ENCODE results near the gene PAH.

The PAH gene

DNA sequence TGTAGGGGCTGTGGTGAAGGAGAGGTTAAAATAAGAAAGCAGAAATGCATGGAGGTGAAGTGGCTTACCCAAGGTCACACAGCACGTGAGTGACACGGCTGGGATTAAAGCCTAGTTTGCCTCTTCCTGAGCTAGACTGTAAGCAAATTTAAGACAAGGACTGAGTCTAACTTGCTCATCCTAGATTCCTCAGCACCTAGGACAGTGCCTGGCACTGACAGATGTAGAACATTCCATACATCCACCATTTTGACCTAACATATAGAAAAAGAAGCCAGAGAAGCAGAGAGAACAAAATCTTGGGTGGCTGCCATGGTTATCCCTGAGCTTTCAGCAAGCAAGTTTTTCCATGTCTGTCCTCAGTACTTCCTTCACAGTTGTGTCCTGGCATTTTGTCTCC lies 110.5 kb downstream of the PAH start (continued):
- TF ChIP-seq, protein P1, sequence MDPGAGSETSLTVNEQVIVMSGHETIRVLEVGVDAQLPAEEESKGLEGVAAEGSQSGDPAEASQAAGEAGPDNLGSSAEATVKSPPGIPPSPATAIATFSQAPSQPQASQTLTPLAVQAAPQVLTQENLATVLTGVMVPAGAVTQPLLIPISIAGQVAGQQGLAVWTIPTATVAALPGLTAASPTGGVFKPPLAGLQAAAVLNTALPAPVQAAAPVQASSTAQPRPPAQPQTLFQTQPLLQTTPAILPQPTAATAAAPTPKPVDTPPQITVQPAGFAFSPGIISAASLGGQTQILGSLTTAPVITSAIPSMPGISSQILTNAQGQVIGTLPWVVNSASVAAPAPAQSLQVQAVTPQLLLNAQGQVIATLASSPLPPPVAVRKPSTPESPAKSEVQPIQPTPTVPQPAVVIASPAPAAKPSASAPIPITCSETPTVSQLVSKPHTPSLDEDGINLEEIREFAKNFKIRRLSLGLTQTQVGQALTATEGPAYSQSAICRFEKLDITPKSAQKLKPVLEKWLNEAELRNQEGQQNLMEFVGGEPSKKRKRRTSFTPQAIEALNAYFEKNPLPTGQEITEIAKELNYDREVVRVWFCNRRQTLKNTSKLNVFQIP (CRISPR knock-in tag; IDR thresholded peaks at IDR 0.05; ENCODE audit: borderline replicate concordance, low read depth) = no peak
- TF ChIP-seq TCF4 (CRISPR knock-in tag; IDR thresholded peaks at IDR 0.05; ENCODE audit: borderline replicate concordance) (no peak), ISL1 (CRISPR knock-in tag; IDR thresholded peaks at IDR 0.05) (no peak), BACH2 (CRISPR knock-in tag; IDR thresholded peaks at IDR 0.05; ENCODE audit: borderline replicate concordance) (no peak)
- TF ChIP-seq, protein P2, sequence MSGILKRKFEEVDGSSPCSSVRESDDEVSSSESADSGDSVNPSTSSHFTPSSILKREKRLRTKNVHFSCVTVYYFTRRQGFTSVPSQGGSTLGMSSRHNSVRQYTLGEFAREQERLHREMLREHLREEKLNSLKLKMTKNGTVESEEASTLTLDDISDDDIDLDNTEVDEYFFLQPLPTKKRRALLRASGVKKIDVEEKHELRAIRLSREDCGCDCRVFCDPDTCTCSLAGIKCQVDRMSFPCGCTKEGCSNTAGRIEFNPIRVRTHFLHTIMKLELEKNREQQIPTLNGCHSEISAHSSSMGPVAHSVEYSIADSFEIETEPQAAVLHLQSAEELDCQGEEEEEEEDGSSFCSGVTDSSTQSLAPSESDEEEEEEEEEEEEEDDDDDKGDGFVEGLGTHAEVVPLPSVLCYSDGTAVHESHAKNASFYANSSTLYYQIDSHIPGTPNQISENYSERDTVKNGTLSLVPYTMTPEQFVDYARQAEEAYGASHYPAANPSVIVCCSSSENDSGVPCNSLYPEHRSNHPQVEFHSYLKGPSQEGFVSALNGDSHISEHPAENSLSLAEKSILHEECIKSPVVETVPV (CRISPR knock-in tag; IDR thresholded peaks at IDR 0.05) = no peak

DNA sequence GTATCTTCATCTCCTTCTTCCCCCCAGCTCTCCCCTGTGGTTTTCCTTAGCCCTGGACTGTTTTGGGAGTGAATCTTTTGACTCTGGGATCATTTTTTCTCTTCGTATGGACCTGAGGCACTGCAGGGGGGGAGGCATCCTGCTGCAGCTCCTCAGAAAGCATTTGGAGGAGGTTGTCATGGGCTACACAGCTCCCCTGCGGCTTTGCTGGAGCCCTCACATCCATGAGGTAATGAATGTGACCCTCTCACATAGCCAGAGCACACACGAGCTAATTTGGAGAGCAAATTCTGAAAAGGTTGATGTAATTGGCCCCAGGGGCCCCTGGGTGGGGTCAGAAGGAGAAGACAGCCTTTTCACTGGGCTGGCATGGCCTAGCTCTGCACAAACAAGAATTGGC lies 110.9 kb downstream of the PAH start:
- TF ChIP-seq OSR1 (CRISPR knock-in tag; IDR thresholded peaks at IDR 0.05) (no peak), GLIS3 (CRISPR knock-in tag; IDR thresholded peaks at IDR 0.05) (no peak), RARB (CRISPR knock-in tag; IDR thresholded peaks at IDR 0.05) (no peak), TOX (CRISPR knock-in tag; IDR thresholded peaks at IDR 0.05; ENCODE audit: borderline replicate concordance) (no peak), SNAI2 (CRISPR knock-in tag; IDR thresholded peaks at IDR 0.05) (no peak), ZC3H10 (CRISPR knock-in tag; IDR thresholded peaks at IDR 0.05) (no peak), ISL1 (CRISPR knock-in tag; IDR thresholded peaks at IDR 0.05) (no peak), ZNF70 (CRISPR knock-in tag; IDR thresholded peaks at IDR 0.05) (no peak), BACH2 (CRISPR knock-in tag; IDR thresholded peaks at IDR 0.05; ENCODE audit: borderline replicate concordance) (no peak)
- TF ChIP-seq, protein P1 (CRISPR knock-in tag; IDR thresholded peaks at IDR 0.05; ENCODE audit: borderline replicate concordance, low read depth) = no peak
- TF ChIP-seq, protein P2 (CRISPR knock-in tag; IDR thresholded peaks at IDR 0.05) = no peak
- no peak for ATAC-seq

DNA sequence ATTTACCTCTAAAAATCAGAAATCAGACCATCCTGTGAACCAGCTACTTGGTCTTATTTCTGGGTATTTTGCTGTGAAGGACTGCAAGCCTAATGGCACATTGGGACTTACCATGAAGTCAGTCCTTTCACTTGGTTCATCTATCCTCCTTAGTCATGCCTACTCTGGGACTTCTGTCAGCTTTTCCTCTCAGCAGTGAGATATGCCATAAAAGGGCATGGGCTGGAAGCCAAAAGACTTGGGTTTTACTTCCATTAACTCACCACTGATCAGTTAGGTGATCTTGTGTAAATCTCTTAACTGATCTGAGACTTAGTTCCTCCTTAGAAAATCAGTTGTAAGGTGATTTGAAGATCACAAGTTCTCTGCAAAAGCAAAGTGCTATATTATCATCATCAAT lies 116.5 kb downstream of the PAH start:
- ATAC-seq = no peak
- TF ChIP-seq ZNF565 (CRISPR knock-in tag; conservative IDR thresholded peaks at IDR 0.05; ENCODE audit: low read depth) = no peak
- TF ChIP-seq, protein P3, sequence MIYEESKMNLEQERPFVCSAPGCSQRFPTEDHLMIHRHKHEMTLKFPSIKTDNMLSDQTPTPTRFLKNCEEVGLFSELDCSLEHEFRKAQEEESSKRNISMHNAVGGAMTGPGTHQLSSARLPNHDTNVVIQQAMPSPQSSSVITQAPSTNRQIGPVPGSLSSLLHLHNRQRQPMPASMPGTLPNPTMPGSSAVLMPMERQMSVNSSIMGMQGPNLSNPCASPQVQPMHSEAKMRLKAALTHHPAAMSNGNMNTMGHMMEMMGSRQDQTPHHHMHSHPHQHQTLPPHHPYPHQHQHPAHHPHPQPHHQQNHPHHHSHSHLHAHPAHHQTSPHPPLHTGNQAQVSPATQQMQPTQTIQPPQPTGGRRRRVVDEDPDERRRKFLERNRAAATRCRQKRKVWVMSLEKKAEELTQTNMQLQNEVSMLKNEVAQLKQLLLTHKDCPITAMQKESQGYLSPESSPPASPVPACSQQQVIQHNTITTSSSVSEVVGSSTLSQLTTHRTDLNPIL (CRISPR knock-in tag; IDR thresholded peaks at IDR 0.05; ENCODE audit: low read depth) = no peak
- no peak for TF ChIP-seq ZFP3 (CRISPR knock-in tag; IDR thresholded peaks at IDR 0.05)
- no peak for TF ChIP-seq ZC3H10 (CRISPR knock-in tag; IDR thresholded peaks at IDR 0.05)
- no peak for TF ChIP-seq TCF4 (CRISPR knock-in tag; IDR thresholded peaks at IDR 0.05; ENCODE audit: borderline replicate concordance)
- TF ChIP-seq TOX (CRISPR knock-in tag; IDR thresholded peaks at IDR 0.05; ENCODE audit: borderline replicate concordance) = no peak
- no peak for TF ChIP-seq ARNTL (CRISPR knock-in tag; IDR thresholded peaks at IDR 0.05; ENCODE audit: borderline replicate concordance, low read depth)
- TF ChIP-seq OSR1 (CRISPR knock-in tag; IDR thresholded peaks at IDR 0.05) = no peak
- TF ChIP-seq, protein P1 (CRISPR knock-in tag; IDR thresholded peaks at IDR 0.05; ENCODE audit: borderline replicate concordance, low read depth) = no peak
- TF ChIP-seq, protein P2 (CRISPR knock-in tag; IDR thresholded peaks at IDR 0.05) = no peak
- TF ChIP-seq, protein P4, sequence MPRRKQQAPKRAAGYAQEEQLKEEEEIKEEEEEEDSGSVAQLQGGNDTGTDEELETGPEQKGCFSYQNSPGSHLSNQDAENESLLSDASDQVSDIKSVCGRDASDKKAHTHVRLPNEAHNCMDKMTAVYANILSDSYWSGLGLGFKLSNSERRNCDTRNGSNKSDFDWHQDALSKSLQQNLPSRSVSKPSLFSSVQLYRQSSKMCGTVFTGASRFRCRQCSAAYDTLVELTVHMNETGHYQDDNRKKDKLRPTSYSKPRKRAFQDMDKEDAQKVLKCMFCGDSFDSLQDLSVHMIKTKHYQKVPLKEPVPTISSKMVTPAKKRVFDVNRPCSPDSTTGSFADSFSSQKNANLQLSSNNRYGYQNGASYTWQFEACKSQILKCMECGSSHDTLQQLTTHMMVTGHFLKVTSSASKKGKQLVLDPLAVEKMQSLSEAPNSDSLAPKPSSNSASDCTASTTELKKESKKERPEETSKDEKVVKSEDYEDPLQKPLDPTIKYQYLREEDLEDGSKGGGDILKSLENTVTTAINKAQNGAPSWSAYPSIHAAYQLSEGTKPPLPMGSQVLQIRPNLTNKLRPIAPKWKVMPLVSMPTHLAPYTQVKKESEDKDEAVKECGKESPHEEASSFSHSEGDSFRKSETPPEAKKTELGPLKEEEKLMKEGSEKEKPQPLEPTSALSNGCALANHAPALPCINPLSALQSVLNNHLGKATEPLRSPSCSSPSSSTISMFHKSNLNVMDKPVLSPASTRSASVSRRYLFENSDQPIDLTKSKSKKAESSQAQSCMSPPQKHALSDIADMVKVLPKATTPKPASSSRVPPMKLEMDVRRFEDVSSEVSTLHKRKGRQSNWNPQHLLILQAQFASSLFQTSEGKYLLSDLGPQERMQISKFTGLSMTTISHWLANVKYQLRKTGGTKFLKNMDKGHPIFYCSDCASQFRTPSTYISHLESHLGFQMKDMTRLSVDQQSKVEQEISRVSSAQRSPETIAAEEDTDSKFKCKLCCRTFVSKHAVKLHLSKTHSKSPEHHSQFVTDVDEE (CRISPR knock-in tag; IDR thresholded peaks at IDR 0.05) = no peak
- no peak for TF ChIP-seq SNAI2 (CRISPR knock-in tag; IDR thresholded peaks at IDR 0.05)
- TF ChIP-seq ZNF8 (CRISPR knock-in tag; IDR thresholded peaks at IDR 0.05) = no peak
- TF ChIP-seq ZFP30 (CRISPR knock-in tag; IDR thresholded peaks at IDR 0.05) = no peak
